Middle frontal gyrus (tissue), 1 donor: ENCODE measurements around the gene ZNF511.

Source experiments
- DNase-seq: peaks from one replicate; pipeline ENCODE4 v3.0.0-alpha.2; 2015; ENCODE audit warnings: low spot score; ENCODE audit errors: extremely low spot score

The ZNF511 gene

GRCh38 chr10:133274751-133275683, 33.7 kb upstream of the ZNF511 start:
- no peak for DNase-seq

GRCh38 chr10:133275684-133276092, 33.0 kb upstream of the ZNF511 start:
- no peak for DNase-seq

- DNase-seq: no peak
Observed at GRCh38 chr10:133276100-133276434, 32.6 kb upstream of the ZNF511 start.

GRCh38 chr10:133276435-133277201, 32.1 kb upstream of the ZNF511 start, which contains the start of gene ADAM8:
Gene ADAM8, minus strand, starts transcription at chr10:133276868. Its CDS starts 51 bp downstream, at chr10:133276817.
- no peak for DNase-seq

GRCh38 chr10:133277277-133277992, 31.3 kb upstream of the ZNF511 start:
- DNase-seq: no peak

DNA sequence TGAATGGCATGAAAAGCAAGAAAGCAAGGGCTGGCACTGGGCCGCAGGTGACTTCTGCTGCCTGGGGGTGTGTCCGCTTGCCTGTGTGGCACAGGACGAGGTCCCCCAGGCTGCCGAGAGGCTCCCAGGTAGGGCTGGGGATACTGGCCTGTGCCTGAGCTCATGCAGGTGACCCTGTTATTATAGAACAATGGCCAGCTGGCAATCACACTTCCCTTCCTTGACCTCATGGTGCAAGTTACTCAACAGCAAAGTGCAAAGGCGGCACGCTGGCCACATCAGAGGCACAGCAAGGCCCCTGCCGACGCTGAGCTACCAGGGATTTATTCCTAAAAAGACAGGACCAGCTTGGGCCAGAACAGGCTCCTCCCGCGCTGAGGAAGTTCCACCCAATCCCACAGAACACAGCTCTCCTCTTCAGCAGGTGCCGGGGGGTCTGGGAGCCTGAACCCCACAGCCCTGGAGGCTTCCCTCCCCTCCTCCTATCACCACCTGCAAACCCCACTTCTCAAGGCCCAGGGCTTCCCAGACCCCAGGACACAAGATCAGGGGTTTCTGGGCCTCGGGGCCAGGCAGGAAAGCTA, 30.6 kb upstream of the ZNF511 start:
- no peak for DNase-seq

DNA sequence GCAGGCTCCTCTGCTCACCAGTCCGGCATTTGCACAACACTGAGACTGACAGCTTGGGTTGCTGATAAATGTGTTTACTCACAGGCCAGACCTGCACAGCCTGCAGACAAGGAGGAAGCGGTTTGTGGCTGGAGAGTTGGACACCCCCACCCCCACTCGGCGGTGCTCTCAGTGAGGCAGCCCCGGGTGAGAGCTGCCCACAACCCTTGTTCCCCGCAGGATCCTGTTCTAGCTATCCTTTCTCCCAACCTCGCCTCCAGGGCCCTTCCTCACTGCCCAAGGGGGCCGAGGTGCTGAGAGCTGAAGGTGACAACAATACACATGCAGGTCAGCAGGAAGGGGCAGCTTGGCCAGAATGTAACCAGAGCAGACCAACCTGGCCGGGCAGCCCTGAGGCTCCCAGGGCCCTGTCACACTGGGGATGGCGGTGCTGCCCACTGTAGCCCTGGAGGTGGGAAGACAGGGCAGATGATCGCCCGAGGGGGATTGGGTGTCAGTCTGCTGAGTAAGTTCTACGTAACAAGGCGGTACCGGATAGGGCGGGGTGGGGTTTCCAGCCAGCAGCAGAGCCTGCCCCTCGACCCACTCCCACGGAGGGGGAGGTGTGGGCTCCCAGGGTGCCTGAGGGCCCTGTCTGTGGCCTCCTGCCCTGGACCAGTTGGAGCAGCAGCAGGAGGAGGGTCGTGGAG, 30.0 kb upstream of the ZNF511 start:
- DNase-seq: no peak

DNA sequence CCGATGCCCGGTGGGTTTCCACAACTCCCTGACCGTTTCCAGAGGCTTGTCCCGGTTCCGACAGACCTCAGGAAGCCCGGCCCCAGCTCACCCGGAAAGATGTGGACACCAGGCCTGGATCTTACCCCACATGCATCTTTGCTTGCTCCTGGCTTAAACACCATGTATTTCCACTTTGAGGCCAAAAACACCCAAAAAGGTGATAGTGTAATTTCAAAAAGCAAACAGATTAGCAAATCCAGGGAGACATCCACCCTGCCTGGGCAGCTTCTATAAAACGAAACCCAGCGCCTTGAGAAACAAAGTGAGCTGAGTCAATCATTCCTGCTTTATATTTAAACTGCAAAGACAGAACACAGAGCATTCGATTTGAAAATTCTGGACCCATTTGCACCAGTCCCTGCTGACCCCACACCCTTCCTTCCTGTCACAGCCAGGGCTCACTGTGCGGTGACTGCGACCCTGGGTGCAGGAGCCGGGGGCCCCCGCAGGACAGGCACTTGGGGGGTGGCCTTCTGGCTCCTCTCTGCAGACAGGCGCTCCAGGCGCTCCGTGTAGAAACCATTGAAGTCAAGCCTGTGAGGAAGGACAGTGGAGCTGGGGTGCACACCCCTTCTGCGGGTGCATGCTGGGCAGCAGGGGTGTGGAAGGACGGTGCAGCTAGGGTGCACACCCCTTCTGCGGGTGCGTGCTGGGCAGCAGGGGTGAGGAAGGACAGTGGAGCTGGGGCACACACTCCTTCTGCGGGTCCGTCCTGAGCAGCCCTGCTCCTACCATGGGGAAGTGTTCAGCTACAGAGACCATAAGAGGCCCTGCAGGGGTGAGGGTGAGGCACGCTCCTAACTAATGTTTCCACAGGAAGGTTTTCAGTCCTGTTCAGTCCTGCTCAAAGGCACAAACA, 29.1 kb upstream of the ZNF511 start:
- no peak for DNase-seq

DNA sequence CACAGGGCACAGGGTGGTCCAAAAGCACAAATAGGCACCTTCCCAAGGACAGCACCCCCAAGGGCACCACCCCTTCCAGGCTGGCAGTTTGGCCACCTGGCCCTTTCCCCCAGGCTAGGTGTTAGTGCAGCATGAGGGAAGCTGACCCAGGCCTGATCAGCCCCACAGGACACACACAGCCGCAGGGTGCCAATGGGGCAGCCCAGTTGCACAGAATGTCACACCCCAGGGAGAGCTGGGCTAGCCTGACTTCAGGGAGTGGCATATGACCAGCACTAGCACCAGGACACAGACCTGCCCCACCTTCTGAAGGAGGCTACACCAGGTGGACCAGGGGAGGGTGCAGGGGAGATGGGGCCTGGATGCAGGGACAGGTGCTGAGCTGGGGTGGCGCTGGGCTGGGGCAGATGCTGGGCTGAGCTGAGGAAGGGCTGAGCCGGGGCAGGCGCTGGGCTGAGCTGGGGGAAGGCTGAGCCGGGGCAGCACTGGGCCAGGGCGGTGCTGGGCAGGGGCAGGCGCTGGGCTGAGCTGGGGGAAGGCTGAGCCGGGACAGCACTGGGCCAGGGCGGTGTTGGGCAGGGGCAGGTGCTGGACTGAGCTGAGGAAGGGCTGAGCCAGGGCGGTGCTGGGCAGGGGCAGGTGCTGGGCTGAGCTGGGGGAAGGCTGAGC, 28.2 kb upstream of the ZNF511 start:
- DNase-seq: no peak

DNA sequence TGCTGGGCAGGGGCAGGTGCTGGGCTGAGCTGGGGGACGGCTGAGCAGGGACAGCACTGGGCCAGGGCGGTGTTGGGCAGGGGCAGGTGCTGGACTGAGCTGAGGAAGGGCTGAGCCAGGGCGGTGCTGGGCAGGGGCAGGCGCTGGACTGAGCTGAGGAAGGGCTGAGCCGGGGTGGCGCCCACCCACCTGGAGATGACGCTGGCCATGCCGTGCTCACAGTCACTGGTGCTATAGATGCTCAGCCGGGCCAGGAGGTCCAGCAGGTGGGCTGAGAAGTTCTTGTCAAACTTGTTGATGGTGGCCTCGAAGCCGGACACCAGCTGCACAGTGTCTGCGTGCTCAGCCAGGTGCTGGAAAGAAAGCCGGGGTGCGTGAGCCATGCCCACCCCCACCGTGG, 27.6 kb upstream of the ZNF511 start:
- no peak for DNase-seq

- no peak for DNase-seq
Observed at GRCh38 chr10:133281628-133282372, 26.9 kb upstream of the ZNF511 start.

DNA sequence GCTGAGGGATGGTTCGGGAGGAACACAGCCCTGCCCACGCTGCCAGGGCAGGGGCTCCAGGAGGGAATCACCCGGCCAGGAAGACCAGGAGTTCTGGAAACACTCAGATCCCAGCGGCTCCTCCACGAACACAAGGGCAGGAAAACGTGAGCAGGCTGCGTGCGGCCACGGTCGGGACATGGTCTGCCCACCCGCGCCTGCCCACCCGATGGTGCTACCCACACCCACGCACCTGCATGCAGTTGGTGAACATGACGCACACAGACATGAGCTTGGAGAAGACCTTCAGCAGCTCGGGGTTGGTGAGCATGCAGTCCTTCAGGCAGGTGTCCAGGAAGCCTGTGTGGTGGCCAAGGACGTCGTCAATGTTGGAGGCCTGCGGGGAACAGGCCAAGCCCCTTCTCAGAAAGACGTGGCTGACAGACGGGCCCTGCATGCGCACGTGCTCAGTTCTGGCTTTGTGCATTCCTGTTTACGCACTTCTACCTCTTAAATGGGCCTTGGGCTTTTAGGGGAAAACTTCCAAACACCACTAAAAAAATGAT, 25.8 kb upstream of the ZNF511 start:
- DNase-seq: no peak

GRCh38 chr10:133283931-133284330, 24.8 kb upstream of the ZNF511 start:
- DNase-seq: no peak

- DNase-seq: no peak
Observed at GRCh38 chr10:133285217-133285616, 23.5 kb upstream of the ZNF511 start.

GRCh38 chr10:133286366-133286765, 22.3 kb upstream of the ZNF511 start:
- DNase-seq: no peak

GRCh38 chr10:133287832-133288500, 20.7 kb upstream of the ZNF511 start:
- no peak for DNase-seq

- DNase-seq: no peak
Observed at GRCh38 chr10:133289761-133290160, 19.0 kb upstream of the ZNF511 start.
